Osteocyte (in vitro differentiated cells): Measurements from ENCODE around the gene CATSPERB. TPM values are rescaled to one million over a fixed set of nuclear protein-coding genes. Genes with fewer than 3 reads are reported as not detected.

ENCODE experiments used
- DNase-seq: peaks from one replicate; pipeline ENCODE4 v3.0.0; 2021; ENCODE audit warnings: mixed read lengths; ENCODE audit not compliant: unreplicated experiment; ENCODE audit errors: extremely low spot score
- H3K27ac Mint-ChIP-seq: one replicate; pipeline ENCODE4 v1.8.0; 2021; ENCODE audit warnings: mild to moderate bottlenecking, mixed read lengths; ENCODE audit not compliant: unreplicated experiment
- H3K27me3 Mint-ChIP-seq: one replicate; pipeline ENCODE4 v1.8.0; 2021; ENCODE audit warnings: mixed read lengths; ENCODE audit not compliant: unreplicated experiment
- H3K36me3 Mint-ChIP-seq: one replicate; pipeline ENCODE4 v1.8.0; 2021; ENCODE audit warnings: mixed read lengths; ENCODE audit not compliant: unreplicated experiment
- H3K4me1 Mint-ChIP-seq: one replicate; pipeline ENCODE4 v1.8.0; 2021; ENCODE audit warnings: mixed read lengths; ENCODE audit not compliant: unreplicated experiment
- H3K4me3 Mint-ChIP-seq: one replicate; pipeline ENCODE4 v1.8.0; 2021; ENCODE audit warnings: mild to moderate bottlenecking, moderate library complexity, mixed read lengths; ENCODE audit not compliant: unreplicated experiment
- H3K9me3 Mint-ChIP-seq: one replicate; pipeline ENCODE4 v1.8.0; 2021; ENCODE audit warnings: mixed read lengths; ENCODE audit not compliant: unreplicated experiment
- CTCF ChIP-seq: fragments of 200-600 bp; sonication (generic); IDR thresholded peaks from 2 replicates; pipeline ENCODE4 v1.5.0; 2021; ENCODE audit warnings: antibody characterized with exemption, mild to moderate bottlenecking, moderate library complexity
- total RNA-seq: library from RNA; stranded (reverse); gene quantifications from 2 replicates; pipeline ENCODE4 v1.2.1, GENCODE V29; 2021

Gene CATSPERB
- total RNA-seq, 1 donor from 2014 or later: not detected

DNA sequence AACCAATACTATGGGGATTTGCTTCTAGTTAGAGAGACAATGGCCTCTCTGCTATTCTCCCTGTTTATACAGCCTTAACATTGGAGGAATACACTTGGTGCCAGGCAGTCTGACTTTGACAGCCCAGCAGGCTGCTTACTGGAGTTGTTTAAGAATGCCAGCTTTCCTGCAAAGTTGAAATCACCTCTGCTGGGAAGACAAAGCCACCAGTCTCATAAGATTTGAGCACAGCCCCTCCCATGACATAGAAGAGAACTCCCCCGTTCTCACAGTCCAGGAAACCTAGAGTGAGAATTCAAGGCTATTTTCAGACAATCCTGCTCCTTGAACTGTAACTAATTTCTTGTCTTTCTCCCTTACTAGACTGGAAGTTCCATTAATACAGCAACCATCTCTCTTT lies 21.1 kb upstream of the CATSPERB start:
- DNase-seq: no peak
- Mint-ChIP-seq H3K27ac (no peak overlapping the region), H3K4me1 (no peaks in the 10 kb centered on the region), H3K27me3 (peaks cover 6% of the 10 kb centered on the region), H3K9me3 (no peaks in the 10 kb centered on the region), H3K36me3 (no peaks in the 10 kb centered on the region), H3K4me3 (no peak overlapping the region)
- no peak for TF ChIP-seq CTCF

DNA sequence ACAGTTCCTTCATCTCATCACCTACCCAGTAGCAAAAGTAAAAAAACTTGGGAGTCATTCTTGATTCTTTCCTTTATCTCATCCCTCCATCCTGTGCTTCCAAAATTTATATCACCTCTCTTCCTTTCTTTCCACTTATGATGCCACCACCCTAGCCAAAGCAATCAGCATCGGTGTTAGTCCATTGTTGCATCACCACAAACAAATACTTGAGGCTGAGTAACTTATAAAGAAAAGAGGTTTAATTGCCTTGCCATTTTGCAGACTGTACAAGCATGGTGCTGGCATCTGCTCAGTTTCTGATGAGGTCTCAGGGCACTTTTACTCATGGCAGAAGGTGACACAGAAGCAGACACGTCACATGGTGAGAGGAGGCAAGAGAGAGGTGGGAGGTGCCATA lies 19.8 kb upstream of the CATSPERB start:
- Mint-ChIP-seq H3K9me3 (no peaks in the 10 kb centered on the region), H3K27ac (no peak overlapping the region), H3K4me3 (no peak overlapping the region), H3K27me3 (peaks cover 14% of the 10 kb centered on the region), H3K4me1 (no peaks in the 10 kb centered on the region), H3K36me3 (no peaks in the 10 kb centered on the region)
- DNase-seq: no peak
- TF ChIP-seq CTCF: no peak

GRCh38 chr14:91750634-91751198 lies 18.8 kb upstream of the CATSPERB start:
- Mint-ChIP-seq H3K36me3 (no peaks in the 10 kb centered on the region), H3K4me1 (no peaks in the 10 kb centered on the region), H3K27ac (no peak overlapping the region), H3K27me3 (peaks cover 14% of the 10 kb centered on the region), H3K4me3 (no peak overlapping the region), H3K9me3 (no peaks in the 10 kb centered on the region)
- no peak for TF ChIP-seq CTCF
- no peak for DNase-seq

DNA sequence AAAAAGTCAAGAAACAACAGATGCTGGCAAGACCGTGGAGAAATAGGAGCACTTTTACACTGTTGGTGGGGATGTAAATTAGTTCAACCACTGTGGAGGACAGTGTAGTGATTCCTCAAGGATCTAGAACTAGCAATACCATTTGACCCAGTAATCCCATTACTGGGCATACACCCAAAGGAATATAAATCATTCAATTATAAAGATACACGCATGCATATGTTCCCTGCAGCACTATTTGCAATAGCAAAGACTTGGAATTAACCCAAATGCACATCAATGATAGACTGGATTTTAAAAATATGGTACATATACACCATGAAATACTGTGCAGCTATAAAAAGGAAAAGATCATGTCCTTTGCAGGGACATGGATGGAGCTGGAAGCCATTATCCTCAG lies 18.0 kb upstream of the CATSPERB start:
- Mint-ChIP-seq H3K27ac (no peak overlapping the region), H3K4me1 (no peaks in the 10 kb centered on the region), H3K4me3 (no peak overlapping the region), H3K27me3 (peaks cover 14% of the 10 kb centered on the region), H3K9me3 (no peaks in the 10 kb centered on the region), H3K36me3 (no peaks in the 10 kb centered on the region)
- TF ChIP-seq CTCF: no peak
- DNase-seq: no peak

- peaks cover 12% of the 10 kb centered on the region for H3K27me3 Mint-ChIP-seq
Measured at GRCh38 chr14:91748049-91748448, 16.2 kb upstream of the CATSPERB start.

More at GRCh38 chr14:91748049-91748448, 16.2 kb upstream of the CATSPERB start:
- Mint-ChIP-seq H3K4me1 (no peaks in the 10 kb centered on the region), H3K36me3 (no peaks in the 10 kb centered on the region), H3K27ac (no peak overlapping the region), H3K4me3 (no peak overlapping the region), H3K9me3 (no peaks in the 10 kb centered on the region)
- no peak for DNase-seq
- TF ChIP-seq CTCF: no peak
